GM21447 (cell line): Measurements from ENCODE around the gene GSTO1.
A peak's percentile ranks its signal among the peaks of the same experiment; 100 is the strongest.

Experiments
- ATAC-seq: cut with Tn5 transposase; IDR thresholded peaks from one replicate; pipeline ENCODE4 v1.9.1; 2021; ENCODE audit not compliant: unreplicated experiment

The GSTO1 gene

GRCh38 chr10:104274762-104275721, 20.4 kb downstream of the GSTO1 start:
- peak; percentile 75 for ATAC-seq

GRCh38 chr10:104276192-104276591, 21.5 kb downstream of the GSTO1 start:
- no peak for ATAC-seq

- no peak for ATAC-seq
Observed at GRCh38 chr10:104277785-104278184, 23.1 kb downstream of the GSTO1 start.

GRCh38 chr10:104279550-104280259, 25.0 kb downstream of the GSTO1 start:
- no peak for ATAC-seq

GRCh38 chr10:104281694-104282093, 27.0 kb downstream of the GSTO1 start:
- no peak for ATAC-seq

- no peak for ATAC-seq
Observed at GRCh38 chr10:104284846-104285245, 30.2 kb downstream of the GSTO1 start.

GRCh38 chr10:104286939-104287338, 32.2 kb downstream of the GSTO1 start:
- no peak for ATAC-seq

- no peak for ATAC-seq
Observed at GRCh38 chr10:104288355-104288754, 33.7 kb downstream of the GSTO1 start.

GRCh38 chr10:104291439-104291951, 36.8 kb downstream of the GSTO1 start:
- ATAC-seq: peak; percentile 99

- no peak for ATAC-seq
Observed at GRCh38 chr10:104293011-104293410, 38.3 kb downstream of the GSTO1 start.

GRCh38 chr10:104293781-104294321, 39.2 kb downstream of the GSTO1 start:
- ATAC-seq: no peak

GRCh38 chr10:104296687-104297436, 42.2 kb downstream of the GSTO1 start:
- ATAC-seq: no peak

GRCh38 chr10:104297697-104298660, 43.3 kb downstream of the GSTO1 start:
- no peak for ATAC-seq

GRCh38 chr10:104299031-104299904, 44.6 kb downstream of the GSTO1 start:
- ATAC-seq: no peak

GRCh38 chr10:104300002-104300735, 45.5 kb downstream of the GSTO1 start:
- no peak for ATAC-seq

- ATAC-seq: no peak
Observed at GRCh38 chr10:104300736-104301292, 46.1 kb downstream of the GSTO1 start.

- no peak for ATAC-seq
Observed at GRCh38 chr10:104301907-104302690, 47.4 kb downstream of the GSTO1 start.
